GM12801 (cell line): Measurements from ENCODE around the gene CCDC192.

ENCODE experiments used
- TF ChIP-seq, protein P1 (sequence below): IDR thresholded peaks from one replicate; pipeline ENCODE4 v1.5.1; 2011; ENCODE audit warnings: control low read depth; ENCODE audit not compliant: insufficient read length; ENCODE audit errors: extremely low read depth

The CCDC192 gene

GRCh38 chr5:127694518-127695171 lies 8.5 kb upstream of the CCDC192 start:
- TF ChIP-seq, protein P1, sequence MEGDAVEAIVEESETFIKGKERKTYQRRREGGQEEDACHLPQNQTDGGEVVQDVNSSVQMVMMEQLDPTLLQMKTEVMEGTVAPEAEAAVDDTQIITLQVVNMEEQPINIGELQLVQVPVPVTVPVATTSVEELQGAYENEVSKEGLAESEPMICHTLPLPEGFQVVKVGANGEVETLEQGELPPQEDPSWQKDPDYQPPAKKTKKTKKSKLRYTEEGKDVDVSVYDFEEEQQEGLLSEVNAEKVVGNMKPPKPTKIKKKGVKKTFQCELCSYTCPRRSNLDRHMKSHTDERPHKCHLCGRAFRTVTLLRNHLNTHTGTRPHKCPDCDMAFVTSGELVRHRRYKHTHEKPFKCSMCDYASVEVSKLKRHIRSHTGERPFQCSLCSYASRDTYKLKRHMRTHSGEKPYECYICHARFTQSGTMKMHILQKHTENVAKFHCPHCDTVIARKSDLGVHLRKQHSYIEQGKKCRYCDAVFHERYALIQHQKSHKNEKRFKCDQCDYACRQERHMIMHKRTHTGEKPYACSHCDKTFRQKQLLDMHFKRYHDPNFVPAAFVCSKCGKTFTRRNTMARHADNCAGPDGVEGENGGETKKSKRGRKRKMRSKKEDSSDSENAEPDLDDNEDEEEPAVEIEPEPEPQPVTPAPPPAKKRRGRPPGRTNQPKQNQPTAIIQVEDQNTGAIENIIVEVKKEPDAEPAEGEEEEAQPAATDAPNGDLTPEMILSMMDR, result no peak

DNA sequence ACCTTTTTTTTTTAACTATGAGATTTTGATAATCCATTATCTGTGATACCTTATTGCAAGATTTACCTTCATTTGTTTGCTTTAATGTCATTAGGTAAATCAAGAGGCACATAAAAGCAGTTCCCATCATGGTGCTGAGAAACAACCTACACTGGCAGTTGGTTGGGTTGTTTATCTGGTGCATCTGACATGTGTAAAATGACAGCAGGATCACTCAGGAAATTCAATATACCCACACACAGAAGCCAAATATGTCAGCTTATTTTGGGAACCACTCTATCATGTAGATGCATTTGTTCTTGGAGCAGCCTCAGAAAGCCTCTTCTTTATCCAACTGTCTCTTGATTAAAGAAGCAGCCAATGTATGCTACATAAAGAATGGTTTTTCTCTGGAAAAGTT lies 7.8 kb upstream of the CCDC192 start:
- TF ChIP-seq, protein P1, result no peak

GRCh38 chr5:127696683-127697082 lies 6.5 kb upstream of the CCDC192 start:
- TF ChIP-seq, protein P1, result no peak

DNA sequence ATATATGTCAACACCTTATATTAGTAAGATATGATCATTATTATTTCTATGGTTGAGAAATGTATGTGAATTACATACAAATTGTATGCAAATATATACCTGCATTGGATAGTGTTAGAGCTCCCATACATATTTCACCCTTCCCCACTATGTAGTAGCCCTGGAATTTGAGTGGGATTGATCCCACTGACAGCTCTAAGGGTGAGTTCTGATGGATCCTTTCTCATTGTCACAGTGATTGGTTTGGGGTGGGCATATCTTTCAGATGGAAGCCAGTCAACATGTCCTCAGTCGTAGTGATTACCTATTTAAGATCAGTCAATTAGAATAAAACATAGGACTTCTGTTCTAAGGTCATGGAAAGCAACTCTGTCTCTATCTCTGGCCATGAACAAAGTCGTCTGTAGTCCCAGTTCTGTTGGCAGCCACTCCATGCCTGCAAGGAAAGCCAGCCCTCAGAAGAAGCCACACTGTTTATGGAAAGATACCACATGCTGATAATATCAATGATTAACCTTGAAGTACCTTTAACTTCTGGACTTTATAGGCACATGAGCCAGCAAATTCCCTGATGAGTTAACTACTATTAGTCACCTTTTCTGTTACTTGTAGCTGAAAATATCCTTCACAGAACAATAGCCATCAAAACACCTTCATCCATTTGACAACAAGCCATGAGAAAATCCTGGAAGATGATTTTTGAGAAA lies 5.1 kb upstream of the CCDC192 start:
- TF ChIP-seq, protein P1, result no peak

DNA sequence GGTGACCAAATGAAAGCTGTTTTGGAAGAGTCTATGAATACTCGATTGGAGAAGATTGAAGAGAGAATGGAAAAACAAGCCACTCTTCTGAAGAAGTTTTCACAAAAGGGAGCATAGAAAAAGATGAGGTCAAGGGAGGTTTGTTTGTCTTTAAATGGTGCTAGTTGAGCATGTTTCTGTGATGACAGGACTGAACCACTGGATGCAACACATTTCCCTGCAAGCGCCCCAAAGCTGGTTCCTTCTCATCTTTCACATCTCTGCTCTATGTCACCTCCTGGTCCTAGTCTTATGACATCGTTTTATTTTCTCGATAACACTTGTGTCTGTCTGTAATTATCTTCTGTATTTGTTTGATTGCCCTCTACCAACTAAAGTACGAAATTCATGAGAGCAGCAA lies 3.8 kb upstream of the CCDC192 start:
- TF ChIP-seq, protein P1, result no peak

GRCh38 chr5:127700237-127700766 lies 2.9 kb upstream of the CCDC192 start:
- TF ChIP-seq, protein P1, result no peak

DNA sequence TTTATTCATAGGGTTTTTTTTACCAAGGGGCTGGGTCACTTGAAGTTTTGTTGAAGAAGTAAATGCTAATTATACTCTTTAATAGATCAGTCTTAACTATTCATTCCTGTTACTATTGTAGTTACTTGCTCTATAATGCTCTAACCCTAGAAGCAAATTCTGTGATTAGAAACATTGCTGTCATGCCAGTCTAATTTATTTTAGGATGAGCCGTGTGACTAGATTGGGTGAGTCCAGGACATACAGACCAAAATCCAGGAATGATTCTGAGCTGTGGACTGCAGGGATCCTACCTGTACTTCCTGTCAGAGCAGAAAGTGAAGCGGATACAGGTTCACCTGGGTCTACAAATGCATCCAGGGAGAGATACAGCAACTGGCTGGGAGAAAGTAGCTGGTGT lies 757 bp upstream of the CCDC192 start:
- TF ChIP-seq, protein P1, result no peak
